Fibroblast of peridontal ligament (primary cell): ENCODE measurements around the gene RNF11.
"Not testable (repeated sequence)": the region's sequence is repeated elsewhere in the genome, so short reads cannot be mapped to it uniquely, and the experiment has no call there.

Source experiments
- DNase-seq: peaks from one replicate; pipeline ENCODE4 v3.0.0-alpha.2; 2010; ENCODE audit errors: extremely low read depth

The RNF11 gene

GRCh38 chr1:51228471-51228870, 7.6 kb upstream of the RNF11 start:
- not testable (repeated sequence) for DNase-seq

- DNase-seq, result no peak
These were observed 5.5 kb upstream of the RNF11 start for GRCh38 chr1:51230501-51231078.

- no peak for DNase-seq
These were observed 5.0 kb upstream of the RNF11 start for GRCh38 chr1:51231120-51231519.

- no peak for DNase-seq
These were observed 4.2 kb upstream of the RNF11 start for GRCh38 chr1:51231896-51232295.

- DNase-seq, result not testable (repeated sequence)
These were observed 1.8 kb upstream of the RNF11 start for GRCh38 chr1:51234236-51234635.

GRCh38 chr1:51234721-51235425, 1.2 kb upstream of the RNF11 start:
- peak; percentile 19 for DNase-seq

- peak; percentile 50 for DNase-seq
These were observed 668 bp downstream of the RNF11 start for GRCh38 chr1:51236531-51237350.

GRCh38 chr1:51237351-51238033, 1.4 kb downstream of the RNF11 start:
- DNase-seq, result peak; percentile 57

- DNase-seq, result peak; percentile 13
These were observed 1.9 kb downstream of the RNF11 start for GRCh38 chr1:51238034-51238403.

- DNase-seq, result no peak
These were observed 4.0 kb downstream of the RNF11 start for GRCh38 chr1:51240084-51240483.

- no peak for DNase-seq
These were observed 5.0 kb downstream of the RNF11 start for GRCh38 chr1:51241119-51241518.

GRCh38 chr1:51242546-51242945, 6.5 kb downstream of the RNF11 start:
- no peak for DNase-seq

- no peak for DNase-seq
These were observed 10.9 kb downstream of the RNF11 start for GRCh38 chr1:51247022-51247421.

GRCh38 chr1:51247499-51247898, 11.4 kb downstream of the RNF11 start:
- no peak for DNase-seq

GRCh38 chr1:51249445-51249844, 13.4 kb downstream of the RNF11 start:
- DNase-seq, result no peak

GRCh38 chr1:51250729-51251128, 14.7 kb downstream of the RNF11 start:
- DNase-seq, result not testable (repeated sequence)

- DNase-seq, result not testable (repeated sequence)
These were observed 15.1 kb downstream of the RNF11 start for GRCh38 chr1:51251165-51251564.

GRCh38 chr1:51252366-51252765, 16.3 kb downstream of the RNF11 start:
- no peak for DNase-seq

- DNase-seq, result peak; percentile 49
These were observed 17.6 kb downstream of the RNF11 start for GRCh38 chr1:51253691-51254090.

GRCh38 chr1:51255331-51255730, 19.3 kb downstream of the RNF11 start:
- DNase-seq, result no peak

GRCh38 chr1:51263147-51263877, 27.2 kb downstream of the RNF11 start:
- DNase-seq, result no peak

GRCh38 chr1:51264451-51264850, 28.4 kb downstream of the RNF11 start:
- DNase-seq, result peak; percentile 96
